ENCODE results near the gene TIPIN.
"Not testable (repeated sequence)": the region's sequence is repeated elsewhere in the genome, so short reads cannot be mapped to it uniquely, and the experiment has no call there.

The TIPIN gene

GRCh38 chr15:66381376-66381775 lies 24.9 kb upstream of the TIPIN start:
- not testable (repeated sequence) for DNase-seq

GRCh38 chr15:66378814-66379430 lies 22.4 kb upstream of the TIPIN start:
- DNase-seq, result no peak

- no peak for DNase-seq
These were observed 17.7 kb upstream of the TIPIN start for GRCh38 chr15:66374179-66374578.

- DNase-seq, result no peak
These were observed 13.5 kb upstream of the TIPIN start for GRCh38 chr15:66369773-66370651.

GRCh38 chr15:66364944-66365528 lies 8.6 kb upstream of the TIPIN start:
- DNase-seq, result no peak

GRCh38 chr15:66362776-66363175 lies 6.3 kb upstream of the TIPIN start:
- DNase-seq, result no peak

- not testable (repeated sequence) for DNase-seq
These were observed 5.4 kb upstream of the TIPIN start for GRCh38 chr15:66361745-66362460.

GRCh38 chr15:66359740-66360139 lies 3.3 kb upstream of the TIPIN start:
- DNase-seq, result no peak

GRCh38 chr15:66356077-66356358 lies 467 bp downstream of the TIPIN start:
- DNase-seq, result no peak

GRCh38 chr15:66348530-66348929 lies 8.0 kb downstream of the TIPIN start:
- DNase-seq, result not testable (repeated sequence)

GRCh38 chr15:66328771-66329170 lies 27.7 kb downstream of the TIPIN start:
- no peak for DNase-seq

- DNase-seq, result no peak
These were observed 28.7 kb downstream of the TIPIN start for GRCh38 chr15:66327736-66328135.

- DNase-seq, result no peak
These were observed 30.4 kb downstream of the TIPIN start for GRCh38 chr15:66326051-66326450.

GRCh38 chr15:66323312-66323928 lies 33.1 kb downstream of the TIPIN start:
- DNase-seq, result no peak

- no peak for DNase-seq
These were observed 44.3 kb downstream of the TIPIN start for GRCh38 chr15:66312144-66312543.

- no peak for DNase-seq
These were observed 45.7 kb downstream of the TIPIN start for GRCh38 chr15:66310786-66311185.

GRCh38 chr15:66309828-66310227 lies 46.7 kb downstream of the TIPIN start:
- DNase-seq, result no peak

GRCh38 chr15:66308531-66308930 lies 48.0 kb downstream of the TIPIN start:
- DNase-seq, result no peak

- no peak for DNase-seq
These were observed 50.1 kb downstream of the TIPIN start for GRCh38 chr15:66306381-66306780.

GRCh38 chr15:66304425-66304824 lies 52.1 kb downstream of the TIPIN start:
- DNase-seq, result not testable (repeated sequence)

GRCh38 chr15:66302489-66303278 lies 53.8 kb downstream of the TIPIN start:
- DNase-seq, result no peak

GRCh38 chr15:66298803-66299251 lies 57.7 kb downstream of the TIPIN start:
- DNase-seq, result no peak

Data from 8988T (cell line).